K562 (cell line): ENCODE data around the gene SST. TPM values are rescaled to one million over a fixed set of nuclear protein-coding genes. Genes with fewer than 3 reads are reported as not detected.

Source experiments
- ATAC-seq: fragments of 200-7000 bp; cut with Tn5 transposase; 3 replicates; pipeline ENCODE4 v1.9.1; 2020; ENCODE audit warnings: moderate library complexity
- BruUV-seq: library from RNA; stranded (reverse); fragments of 400-500 nt; replicated peaks from 2 replicates; lab custom pipeline; 2021; lab: Mats Ljungman, UMichigan
- CTCF ChIA-PET: fragments of 300-600 bp; formaldehyde crosslinking; extraction: SDS; loops from one replicate; lab custom pipeline; 2021; ENCODE audit warnings: low intra/inter-chr PET ratio; lab: Yijun Ruan, JAX
- POLR2A ChIA-PET: fragments of 300-600, 350-650 bp; sonication (Branson Sonifier 250); formaldehyde crosslinking; extraction: SDS; loops from one replicate; lab custom pipeline; 2021; ENCODE audit warnings: antibody characterized with exemption, inconsistent platforms; lab: Yijun Ruan, JAX
- DNase-seq, 4 experiments: peaks; one replicate each; pipeline versions ENCODE4 v3.0.0 to v3.0.0-alpha.2; 2011 to 2018; ENCODE audit warnings: low spot score in 3 of 4, mixed read lengths in 3 of 4; ENCODE audit errors: extremely low read depth in 1 of 4
- FAIRE-seq: peaks from 2 replicates; lab custom pipeline; 2011; peaks lifted over from hg19 to GRCh38; lab: Jason Lieb, UNC
- H2AFZ ChIP-seq: 2 replicates; pipeline ENCODE4 v1.6.0; 2011; ENCODE audit warnings: low read depth, low read length, control low read depth, inconsistent platforms
- H3K27ac ChIP-seq: fragments of 200-600 bp; 3 replicates; pipeline ENCODE4 v1.8.0; 2011; ENCODE audit warnings: low read depth, mild to moderate bottlenecking, control low read depth, inconsistent platforms, low read length, moderate library complexity, mixed read lengths; ENCODE audit errors: extremely low read depth
- H3K27me3 ChIP-seq, 2 experiments: fragments of 300-600 bp in 1 of 2; 2 replicates in 1 of 2; 3 replicates in 1 of 2; pipeline versions ENCODE4 v1.6.0 to v1.8.0; 2011; ENCODE audit warnings: inconsistent platforms in 2 of 2, low read length in 2 of 2, mild to moderate bottlenecking in 1 of 2, mixed read lengths in 1 of 2, moderate library complexity in 1 of 2; ENCODE audit not compliant: control insufficient read depth in 2 of 2, insufficient read depth in 2 of 2
- H3K36me3 ChIP-seq: fragments of 300-600 bp; 3 replicates; pipeline ENCODE4 v1.8.0; 2011; ENCODE audit warnings: mild to moderate bottlenecking, low read length, inconsistent platforms; ENCODE audit not compliant: control insufficient read depth, insufficient read depth
- H3K4me1 ChIP-seq, 2 experiments: fragments of 200-600 bp in 1 of 2; replicated peaks in 1 of 2; 2 replicates in 1 of 2; 3 replicates in 1 of 2; pipeline versions ENCODE4 v1.5.1 to v1.8.0; 2011; ENCODE audit warnings: inconsistent platforms in 2 of 2, low read length in 2 of 2, mild to moderate bottlenecking in 1 of 2, mixed read lengths in 1 of 2, moderate library complexity in 1 of 2; ENCODE audit not compliant: control insufficient read depth in 2 of 2, insufficient read depth in 2 of 2
- H3K4me2 ChIP-seq: 2 replicates; pipeline ENCODE4 v1.6.1; 2011; ENCODE audit warnings: low read length, control low read depth, inconsistent platforms, mixed read lengths; ENCODE audit not compliant: insufficient read depth
- H3K4me3 ChIP-seq: fragments of 200-600 bp; sonication (generic), shearing (Covaris generic); 2 replicates; pipeline ENCODE4 v1.5.1; 2016; ENCODE audit warnings: control low read depth, inconsistent platforms
- H3K79me2 ChIP-seq: fragments of 200-600 bp; 3 replicates; pipeline ENCODE4 v1.8.0; 2011; ENCODE audit warnings: low read length, inconsistent platforms; ENCODE audit not compliant: control insufficient read depth, insufficient read depth
- H3K9ac ChIP-seq, 2 experiments: 2 replicates each; pipeline versions ENCODE4 v1.6.0 to v1.6.1; 2011; ENCODE audit warnings: low read depth in 2 of 2, low read length in 2 of 2, control low read depth in 1 of 2, inconsistent platforms in 1 of 2, mild to moderate bottlenecking in 1 of 2, mixed read lengths in 1 of 2; ENCODE audit not compliant: insufficient read depth in 1 of 2
- H3K9me1 ChIP-seq: one replicate; pipeline ENCODE4 v1.6.0; 2011; ENCODE audit warnings: inconsistent platforms, mild to moderate bottlenecking, low read length, moderate library complexity; ENCODE audit not compliant: control insufficient read depth, insufficient read depth
- H3K9me3 ChIP-seq: replicated peaks from 2 replicates; pipeline ENCODE4 v1.5.1; 2011; ENCODE audit warnings: low read depth, low read length, inconsistent platforms; ENCODE audit not compliant: control insufficient read depth, insufficient read depth
- H4K20me1 ChIP-seq: replicated peaks from 2 replicates; pipeline ENCODE4 v1.6.1; 2011; ENCODE audit warnings: low read length, inconsistent platforms, mixed read lengths; ENCODE audit not compliant: control insufficient read depth, insufficient read depth
- E2F8 ChIP-seq: fragments of 450-650 bp; IDR thresholded peaks from 2 replicates; pipeline ENCODE4 v1.7.1; 2018; ENCODE audit warnings: mild to moderate bottlenecking, low read depth; ENCODE audit not compliant: partially characterized antibody
- FOXP1 ChIP-seq: sonication (generic); formaldehyde crosslinking; IDR thresholded peaks from 2 replicates; pipeline ENCODE4 v1.8.0; 2022; ENCODE audit warnings: mild to moderate bottlenecking, missing genetic modification reagents
- GABPB1 ChIP-seq: sonication (generic); formaldehyde crosslinking; IDR thresholded peaks from 2 replicates; pipeline ENCODE4 v1.8.0; 2022; ENCODE audit warnings: mild to moderate bottlenecking, missing genetic modification reagents
- HLTF ChIP-seq: fragments of 450-650 bp; IDR thresholded peaks from 2 replicates; pipeline ENCODE4 v1.6.1; 2016
- IFI16 ChIP-seq: fragments of 250-450 bp; sonication (Bioruptor Pico); IDR thresholded peaks from 2 replicates; pipeline ENCODE4 v2.1.2; 2022; ENCODE audit warnings: mild to moderate bottlenecking, inconsistent platforms
- IRF2 ChIP-seq: sonication (generic); formaldehyde crosslinking; IDR thresholded peaks from 2 replicates; pipeline ENCODE4 v1.8.1; 2022; ENCODE audit warnings: mild to moderate bottlenecking, missing genetic modification reagents
- JUND ChIP-seq, 2 experiments: IDR thresholded peaks; 2 replicates in 1 of 2; 3 replicates in 1 of 2; pipeline ENCODE4 v1.6.1; 2011; ENCODE audit warnings: borderline replicate concordance in 2 of 2, low read depth in 2 of 2, low read length in 2 of 2, improper control_type of control experiment in 1 of 2, missing biosample characterization in 1 of 2, missing genetic modification characterization in 1 of 2, missing genetic modification reagents in 1 of 2
- MXI1 ChIP-seq: IDR thresholded peaks from 2 replicates; pipeline ENCODE4 v1.6.1; 2011; ENCODE audit warnings: low read depth, mild to moderate bottlenecking, improper control_type of control experiment, low read length
- PPARD ChIP-seq: fragments of 250-450 bp; sonication (Bioruptor Pico); IDR thresholded peaks from 2 replicates; pipeline ENCODE4 v1.8.0; 2022; ENCODE audit warnings: inconsistent platforms, mild to moderate bottlenecking, moderate library complexity
- SMARCB1 ChIP-seq: IDR thresholded peaks from 2 replicates; pipeline ENCODE4 v1.6.1; 2011; ENCODE audit warnings: improper control_type of control experiment, low read depth; ENCODE audit not compliant: insufficient read length
- ZFP1 ChIP-seq: fragments of 450-650 bp; formaldehyde crosslinking; IDR thresholded peaks from 2 replicates; pipeline ENCODE4 v1.4.0; 2020; ENCODE audit warnings: mild to moderate bottlenecking, mixed read lengths
- ZNF354B ChIP-seq: fragments of 250-450 bp; sonication (Bioruptor Pico); IDR thresholded peaks from 2 replicates; pipeline ENCODE4 v1.4.0; 2020
- ZNF76 ChIP-seq: fragments of 250-450 bp; sonication (Bioruptor Pico); IDR thresholded peaks from 2 replicates; pipeline ENCODE4 v1.4.0; 2020; ENCODE audit warnings: mild to moderate bottlenecking, moderate library complexity, borderline replicate concordance
- ZNF785 ChIP-seq: fragments of 250-450 bp; sonication (Bioruptor Pico); IDR thresholded peaks from 2 replicates; pipeline ENCODE4 v1.4.0; 2020; ENCODE audit warnings: mild to moderate bottlenecking
- WGBS: fragments of 100-300 bp; shearing (Covaris generic); methylation state at CpG from one replicate; pipeline ENCODE4 v1.1.6; 2016; ENCODE audit warnings: low coverage, mixed read lengths; ENCODE audit not compliant: insufficient coverage; ENCODE audit errors: missing lambda C conversion rate; 5-methylcytosine and 5-hydroxymethylcytosine counted together
- in situ Hi-C: fragments of 300-500 bp; cut with MboI; formaldehyde crosslinking; loops from 4 replicates; pipeline ENCODE4 v1.15.0; 2018; ENCODE audit warnings: inconsistent platforms, mixed read lengths
- intact Hi-C: fragments of 100-400 bp; cut with micrococcal nuclease; formaldehyde crosslinking; loops from 2 replicates; pipeline ENCODE4 v1.14.2; 2022
- polyA plus RNA-seq, 8 experiments: library from polyadenylated mRNA; depleted of rRNA in 4 of 8; stranded (reverse) in 5 of 8; unstranded in 3 of 8; fragments of >200 nt; fragmentation: Nextera tagmentation in 2 of 8; fragmentation: Illumina TruSeq in 1 of 8; extraction: Ambion mirVana in 2 of 8; extraction: Trizol in 1 of 8; gene quantifications; 2 replicates each; pipeline versions ENCODE4 v1.2.1 to v1.2.3, GENCODE V29; 2011 to 2014; ENCODE audit warnings: inconsistent platforms in 1 of 8, missing spikeins in 1 of 8
- total RNA-seq, 7 experiments: library from RNA; depleted of rRNA in 6 of 7; stranded (reverse); fragments of >200 nt in 6 of 7; fragmentation: Illumina TruSeq in 2 of 7; extraction: Trizol in 2 of 7; gene quantifications; 2 replicates each; pipeline versions ENCODE4 v1.2.1 to v1.2.3, GENCODE V29; 2011 to 2021; ENCODE audit warnings: low replicate concordance in 1 of 7

The SST gene
- total and polyA plus RNA-seq, 9 of the 15 experiments (the other 6 are each of a cell fraction or from before 2014, with no cell fraction given): not detected

GRCh38 chr3:187673012-187673411, 2.8 kb upstream of the SST start:
- intact Hi-C loops (no loop called here), in situ Hi-C loops (no loop called here)
- Histone ChIP-seq H3K9ac (no peak overlapping the region), H3K4me1 (0 out of 5 replicates have a peak, but pooled peaks cover 0 to 3% of the 10 kb centered on the region in 2 experiments), H3K36me3 (no peaks in the 10 kb centered on the region), H3K9me3 (no peaks in the 10 kb centered on the region), H3K27me3 (peaks cover 0 to 13% of the 10 kb centered on the region in 2 experiments; a peak in 2 of 5 replicates), H3K27ac (no peak overlapping the region), H3K9me1 (no peaks in the 10 kb centered on the region), H3K4me2 (no peak overlapping the region), H3K4me3 (no peak overlapping the region), H4K20me1 (no peaks in the 10 kb centered on the region), H2AFZ (no peak overlapping the region), H3K79me2 (no peaks in the 10 kb centered on the region)
- BruUV-seq: no TSS peak
- 0% methylated on average over 3 of the region's 3 CpGs for WGBS
- CTCF ChIA-PET: no interaction called here
- FAIRE-seq (no peak), DNase-seq (no peak), ATAC-seq (no peak)
- POLR2A ChIA-PET: interaction anchor here (1.3 kb wide), 1 partner anchor 9 kb away, joined by 3 read pairs; no protein-coding TSS in a partner anchor
- no peak for TF ChIP-seq SMARCB1
- TF ChIP-seq JUND (IDR thresholded peaks at IDR 0.05; ENCODE audit: borderline replicate concordance, low read depth, low read length): no peak
- TF ChIP-seq JUND (tag; IDR thresholded peaks at IDR 0.05; ENCODE audit: borderline replicate concordance, low read depth, low read length): no peak
- no peak for TF ChIP-seq HLTF
- no peak for TF ChIP-seq ZNF785 (CRISPR knock-in tag)
- TF ChIP-seq PPARD: no peak

- Histone ChIP-seq H3K27ac (no peak overlapping the region), H3K27me3 (peaks cover 0 to 13% of the 10 kb centered on the region in 2 experiments; a peak in 2 of 5 replicates), H3K9me3 (no peaks in the 10 kb centered on the region), H3K4me2 (no peak overlapping the region), H3K79me2 (no peaks in the 10 kb centered on the region), H4K20me1 (no peaks in the 10 kb centered on the region), H3K4me1 (0 out of 5 replicates have a peak, but pooled peaks cover 0 to 3% of the 10 kb centered on the region in 2 experiments), H2AFZ (no peak overlapping the region), H3K9me1 (no peaks in the 10 kb centered on the region), H3K36me3 (no peaks in the 10 kb centered on the region), H3K4me3 (no peak overlapping the region), H3K9ac (no peak overlapping the region)
- CTCF ChIA-PET: no interaction called here
- no TSS peak for BruUV-seq
- ATAC-seq: no peak
- POLR2A ChIA-PET: no interaction called here
- FAIRE-seq: no peak
- TF ChIP-seq ZNF76 (CRISPR knock-in tag) (no peak), FOXP1 (no peak), E2F8 (no peak), ZFP1 (CRISPR knock-in tag) (no peak), ZNF354B (no peak), MXI1 (no peak), GABPB1 (CRISPR knock-in tag) (no peak), IRF2 (no peak), IFI16 (CRISPR knock-in tag) (no peak)
- DNase-seq: no peak
- intact Hi-C loops: no loop called here
- in situ Hi-C loops: no loop called here
Observed at GRCh38 chr3:187667526-187667925, 2.7 kb downstream of the SST start.
